AG09309 (cell line): ENCODE results near the gene BCAP31.
"Not testable (repeated sequence)": the region's sequence is repeated elsewhere in the genome, so short reads cannot be mapped to it uniquely, and the experiment has no call there.

Source experiments
- DNase-seq: peaks from one replicate; pipeline ENCODE4 v3.0.0-alpha.2; 2010; ENCODE audit warnings: low read depth
- H3K4me3 ChIP-seq: 2 replicates; pipeline ENCODE4 v1.5.1; 2011; ENCODE audit warnings: mild to moderate bottlenecking, low read depth, low read length, moderate library complexity; ENCODE audit not compliant: control insufficient read depth
- CTCF ChIP-seq: IDR thresholded peaks from 2 replicates; pipeline ENCODE4 v1.5.1; 2011; ENCODE audit warnings: mild to moderate bottlenecking, low read depth, low read length, inconsistent platforms; ENCODE audit not compliant: insufficient read depth, control insufficient read depth; ENCODE audit errors: missing control alignments

Gene BCAP31

GRCh38 chrX:153744210-153745066, 20.3 kb upstream of the BCAP31 start:
- no peak for DNase-seq
- no peak overlapping the region for H3K4me3 ChIP-seq
- no peak for TF ChIP-seq CTCF

GRCh38 chrX:153743468-153744209, 19.5 kb upstream of the BCAP31 start:
- DNase-seq, H3K4me3 ChIP-seq: not testable (repeated sequence)

GRCh38 chrX:153742796-153743467, 18.7 kb upstream of the BCAP31 start:
- DNase-seq, H3K4me3 ChIP-seq: not testable (repeated sequence)

- H3K4me3 ChIP-seq, DNase-seq: not testable (repeated sequence)
Observed at GRCh38 chrX:153742111-153742510, 17.9 kb upstream of the BCAP31 start.

GRCh38 chrX:153741446-153741845, 17.3 kb upstream of the BCAP31 start:
- no peak overlapping the region for H3K4me3 ChIP-seq
- DNase-seq: no peak
- TF ChIP-seq CTCF: no peak

GRCh38 chrX:153740631-153741222, 16.5 kb upstream of the BCAP31 start:
- DNase-seq: no peak
- TF ChIP-seq CTCF: no peak
- H3K4me3 ChIP-seq: no peak overlapping the region

GRCh38 chrX:153739754-153740486, 15.7 kb upstream of the BCAP31 start:
- DNase-seq: no peak
- H3K4me3 ChIP-seq: no peak overlapping the region
- TF ChIP-seq CTCF: no peak
